Natural killer cell (primary cell): Measurements from ENCODE around the gene RNASE2. TPM values are rescaled to one million over a fixed set of nuclear protein-coding genes. Genes with fewer than 3 reads are reported as not detected.
A peak's percentile ranks its signal among the peaks of the same experiment; 100 is the strongest.

Source experiments
- ATAC-seq, 3 donors: fragments of 150-1000 bp in 2 of 3; fragments of 200-7000 bp in 1 of 3; cut with Tn5 transposase; 1 replicate in 1 of 3; 2 replicates in 2 of 3; pipeline ENCODE4 v1.10.0; 2021; ENCODE audit warnings: mild to moderate bottlenecking in 2 of 3, moderate library complexity in 2 of 3
- DNase-seq, 2 donors: peaks; one replicate each; pipeline versions ENCODE4 v3.0.0 to v3.0.0-alpha.2; 2013 to 2021; ENCODE audit warnings: mixed read lengths in 1 of 2
- H3K27ac ChIP-seq: one replicate; pipeline ENCODE4 v1.5.1; 2013; ENCODE audit warnings: mild to moderate bottlenecking, low read length
- H3K27me3 ChIP-seq: one replicate; pipeline ENCODE4 v1.6.1; 2013; ENCODE audit warnings: low read length; ENCODE audit not compliant: control insufficient read depth, insufficient read depth
- H3K36me3 ChIP-seq: one replicate; pipeline ENCODE4 v1.6.1; 2013; ENCODE audit warnings: low read length; ENCODE audit not compliant: control insufficient read depth, insufficient read depth
- H3K4me1 ChIP-seq: one replicate; pipeline ENCODE4 v1.6.1; 2013; ENCODE audit warnings: low read length; ENCODE audit not compliant: control insufficient read depth, insufficient read depth
- H3K4me3 ChIP-seq: one replicate; pipeline ENCODE4 v1.5.1; 2013; ENCODE audit warnings: low read length
- H3K9me3 ChIP-seq: one replicate; pipeline ENCODE4 v1.6.1; 2013; ENCODE audit warnings: low read length; ENCODE audit not compliant: control insufficient read depth, insufficient read depth
- H3K27ac Mint-ChIP-seq, 2 donors: one replicate each; pipeline ENCODE4 v1.8.0; 2022; ENCODE audit warnings: mild to moderate bottlenecking in 2 of 2, mixed read lengths in 2 of 2, moderate library complexity in 1 of 2
- H3K27me3 Mint-ChIP-seq, 2 donors: one replicate each; pipeline ENCODE4 v1.8.0; 2022; ENCODE audit warnings: low read depth in 2 of 2, mixed read lengths in 2 of 2
- H3K36me3 Mint-ChIP-seq: one replicate; pipeline ENCODE4 v1.8.0; 2022; ENCODE audit warnings: mixed read lengths
- H3K4me1 Mint-ChIP-seq, 2 donors: one replicate each; pipeline ENCODE4 v1.8.0; 2022; ENCODE audit warnings: mixed read lengths in 2 of 2
- H3K4me3 Mint-ChIP-seq: one replicate; pipeline ENCODE4 v1.8.0; 2022; ENCODE audit warnings: mild to moderate bottlenecking, moderate library complexity, mixed read lengths
- H3K9me3 Mint-ChIP-seq, 2 donors: one replicate each; pipeline ENCODE4 v1.8.0; 2022; ENCODE audit warnings: mixed read lengths in 2 of 2
- CTCF ChIP-seq: fragments of 200-600 bp; IDR thresholded peaks from one replicate; pipeline ENCODE4 v1.8.0; 2022; ENCODE audit warnings: antibody characterized with exemption
- WGBS: methylation state at CpG from one replicate; pipeline ENCODE4 v1.1.7; 2013; ENCODE audit warnings: missing lambda C conversion rate; ENCODE audit not compliant: insufficient coverage; 5-methylcytosine and 5-hydroxymethylcytosine counted together
- intact Hi-C: fragments of 100-400 bp; cut with micrococcal nuclease; formaldehyde crosslinking; loops from one replicate; pipeline ENCODE4 v1.14.2; 2022
- total RNA-seq, 4 donors: library from RNA; stranded (reverse); fragments of 120-200 nt in 1 of 4; gene quantifications; one replicate each; pipeline versions ENCODE4 v1.2.3 to v1.2.4, GENCODE V29; 2013 to 2022

The RNASE2 gene
- total RNA-seq, 3 donors from 2014 or later (not counting 1 experiment from before 2014, with no cell fraction given) = 2.2 to 53.6 TPM; not detected in 1

DNA sequence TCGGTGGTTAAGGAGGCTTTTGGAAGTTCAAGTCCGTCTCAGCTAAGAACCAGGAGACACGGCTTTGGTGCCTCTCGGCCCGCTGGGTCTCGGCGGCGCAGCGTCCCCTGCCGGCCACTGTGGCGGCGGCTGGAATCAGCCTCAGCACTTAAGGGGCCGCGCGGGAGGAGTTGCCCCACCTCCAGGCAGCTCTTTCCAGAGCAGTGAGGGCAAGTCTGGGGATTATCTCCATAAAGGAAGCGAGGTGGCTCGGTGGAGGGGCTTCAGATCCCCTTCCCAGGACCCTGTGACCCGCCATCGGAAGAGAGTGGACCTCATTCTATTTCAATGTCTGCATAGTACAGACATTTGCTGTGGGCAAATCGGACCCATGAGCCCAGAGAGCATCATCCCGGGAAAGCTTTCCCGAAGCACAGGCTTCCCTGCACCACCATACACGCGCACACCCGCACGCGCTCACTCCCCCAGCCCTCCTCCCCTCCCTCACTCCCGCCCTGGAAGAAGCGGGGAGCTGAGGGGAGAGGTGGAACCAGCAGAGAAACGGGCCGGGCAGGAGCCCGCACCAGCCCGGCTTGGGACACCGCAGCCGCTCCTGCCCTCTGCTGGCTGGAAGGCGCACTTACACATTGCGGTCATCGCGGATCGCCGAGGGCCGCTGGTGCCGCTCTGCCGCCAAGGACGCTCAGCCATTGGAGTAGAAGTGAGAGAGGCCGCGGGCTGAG lies 15.9 kb downstream of the RNASE2 start:
- Mint-ChIP-seq H3K27me3 (peaks cover 29 to 48% of the 10 kb centered on the region in 2 donors), H3K4me3 (peak overlapping the region; percentile 89), H3K9me3 (no peaks in the 10 kb centered on the region), H3K4me1 (peaks cover 15 to 18% of the 10 kb centered on the region in 2 donors), H3K27ac (peak overlapping the region in 1 of 2 donors; percentile 87), H3K36me3 (no peaks in the 10 kb centered on the region)
- ATAC-seq (peak; percentile 91 to 94 (median 92)), DNase-seq (peak; percentile 75 to 88)
- H3K4me3 ChIP-seq = peak overlapping the region; percentile 80
- H3K9me3 ChIP-seq = no peaks in the 10 kb centered on the region
- no peaks in the 10 kb centered on the region for H3K36me3 ChIP-seq
- no peak overlapping the region for H3K27ac ChIP-seq
- peak; percentile 92 for TF ChIP-seq CTCF
- WGBS = under 1% methylated on average over 47 of the region's 47 CpGs
- intact Hi-C loops = loop anchor here (1.0 kb wide), 3 partner anchors 114 to 274 kb away; no protein-coding TSS in a partner anchor
- H3K27me3 ChIP-seq = peaks cover 8% of the 10 kb centered on the region
- peaks cover 14% of the 10 kb centered on the region for H3K4me1 ChIP-seq

DNA sequence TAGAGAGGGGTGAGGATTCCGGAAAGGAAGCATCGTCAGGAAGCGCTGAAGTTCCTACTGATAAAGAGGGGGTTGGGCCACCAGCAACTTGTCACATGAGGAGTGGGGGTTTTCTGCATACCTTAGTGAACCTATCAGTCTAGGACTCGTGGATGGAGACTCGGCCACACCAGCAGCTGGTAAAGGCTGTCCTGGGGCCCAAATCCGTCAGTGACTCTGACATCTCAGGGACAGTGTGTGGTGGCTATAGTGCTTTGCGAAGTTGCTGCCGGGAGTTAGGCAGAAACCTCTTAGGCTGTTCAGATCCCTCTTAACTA lies 16.4 kb downstream of the RNASE2 start:
- peak overlapping the region in 1 of 2 donors; percentile 87 for H3K27ac Mint-ChIP-seq
- ATAC-seq = peak; percentile 11 to 25 (median 19)

GRCh38 chr14:20973501-20973900 lies 18.2 kb downstream of the RNASE2 start:
- TF ChIP-seq CTCF = no peak
- intact Hi-C loops = no loop called here
- ATAC-seq (no peak), DNase-seq (no peak)
- Histone ChIP-seq H3K4me3 (no peak overlapping the region), H3K36me3 (no peaks in the 10 kb centered on the region), H3K27ac (no peak overlapping the region), H3K27me3 (peaks cover 5% of the 10 kb centered on the region), H3K9me3 (no peaks in the 10 kb centered on the region), H3K4me1 (peaks cover 14% of the 10 kb centered on the region)
- Mint-ChIP-seq H3K27me3 (peaks cover 19 to 31% of the 10 kb centered on the region in 2 donors), H3K4me1 (peaks cover 14 to 15% of the 10 kb centered on the region in 2 donors), H3K4me3 (no peak overlapping the region), H3K27ac (no peak overlapping the region), H3K36me3 (no peaks in the 10 kb centered on the region), H3K9me3 (no peaks in the 10 kb centered on the region)
- 98% methylated on average over 2 of the region's 3 CpGs for WGBS

More for the DNA sequence above, 16.4 kb downstream of the RNASE2 start:
- no peak for DNase-seq
- WGBS = 16% methylated on average over 8 of the region's 8 CpGs
- peaks cover 14% of the 10 kb centered on the region for H3K4me1 ChIP-seq
- peak overlapping the region; percentile 80 for H3K4me3 ChIP-seq
- intact Hi-C loops = loop anchor here (1.0 kb wide), 3 partner anchors 114 to 274 kb away; no protein-coding TSS in a partner anchor
- no peak overlapping the region for H3K27ac ChIP-seq
- H3K27me3 Mint-ChIP-seq = peaks cover 29 to 48% of the 10 kb centered on the region in 2 donors
- no peak for TF ChIP-seq CTCF
- no peaks in the 10 kb centered on the region for H3K9me3 ChIP-seq
- H3K4me1 Mint-ChIP-seq = peaks cover 15 to 18% of the 10 kb centered on the region in 2 donors
- peaks cover 8% of the 10 kb centered on the region for H3K27me3 ChIP-seq
- H3K36me3 Mint-ChIP-seq = no peaks in the 10 kb centered on the region
- H3K36me3 ChIP-seq = no peaks in the 10 kb centered on the region
- H3K4me3 Mint-ChIP-seq = peak overlapping the region; percentile 89
- no peaks in the 10 kb centered on the region for H3K9me3 Mint-ChIP-seq
